IPS-NIHi7 (cell line): ENCODE measurements around the gene CREBBP.
A peak's percentile ranks its signal among the peaks of the same experiment; 100 is the strongest.
"Not testable (repeated sequence)": the region's sequence is repeated elsewhere in the genome, so short reads cannot be mapped to it uniquely, and the experiment has no call there.

Experiments used
- DNase-seq: peaks from one replicate; pipeline ENCODE4 v3.0.0; 2012; ENCODE audit warnings: mixed read lengths; ENCODE audit errors: extremely low spot score

Gene CREBBP

DNA sequence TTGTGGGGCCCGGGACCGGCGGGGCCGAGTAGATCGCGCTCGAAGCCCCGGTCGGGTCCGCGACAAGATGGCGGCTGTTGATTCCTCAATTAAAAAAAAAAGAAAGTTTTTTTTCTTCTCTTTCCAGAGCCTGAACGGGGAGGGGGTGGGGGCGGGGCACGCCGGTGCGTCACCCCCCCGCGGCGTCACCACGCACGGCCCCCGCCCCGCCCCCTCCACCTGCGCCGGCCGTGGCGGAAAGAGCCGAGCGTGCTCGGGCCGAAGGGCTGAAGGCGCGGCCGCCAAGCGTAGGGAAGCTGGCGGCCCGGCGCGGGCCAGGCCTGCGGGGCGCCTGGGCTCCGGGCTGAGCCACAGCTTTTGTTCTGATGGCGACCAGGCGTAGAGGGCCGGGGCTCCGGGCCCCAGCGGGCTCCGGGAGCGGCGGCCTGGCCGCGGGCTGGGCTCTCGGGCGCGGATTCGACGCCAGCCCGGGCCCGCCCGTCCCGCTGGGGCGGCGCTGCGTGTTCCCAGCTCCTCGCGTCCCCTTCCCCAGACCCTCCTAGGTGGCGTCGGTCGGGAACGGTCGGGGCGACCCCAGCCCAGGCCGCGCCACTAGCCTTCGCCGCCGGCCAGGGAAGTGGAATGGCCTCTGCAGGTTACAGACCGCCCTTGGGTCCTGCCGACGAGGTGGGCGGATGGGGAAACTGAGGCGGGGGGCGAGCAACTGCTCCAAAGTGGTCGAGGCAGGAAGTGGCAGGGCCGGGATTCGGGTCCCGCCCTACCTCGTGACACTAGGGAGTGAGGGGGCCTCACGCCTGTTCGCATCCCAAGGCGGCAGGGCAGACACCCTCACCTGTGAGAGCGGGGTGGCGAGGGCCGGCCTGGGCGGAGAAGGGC is at the start of gene CREBBP:
Gene CREBBP (minus strand): TSS at position 91 of the 876 bp plus-strand sequence. CDS start 797 bp downstream, outside the sequence.
- peak; percentile 89 for DNase-seq

DNA sequence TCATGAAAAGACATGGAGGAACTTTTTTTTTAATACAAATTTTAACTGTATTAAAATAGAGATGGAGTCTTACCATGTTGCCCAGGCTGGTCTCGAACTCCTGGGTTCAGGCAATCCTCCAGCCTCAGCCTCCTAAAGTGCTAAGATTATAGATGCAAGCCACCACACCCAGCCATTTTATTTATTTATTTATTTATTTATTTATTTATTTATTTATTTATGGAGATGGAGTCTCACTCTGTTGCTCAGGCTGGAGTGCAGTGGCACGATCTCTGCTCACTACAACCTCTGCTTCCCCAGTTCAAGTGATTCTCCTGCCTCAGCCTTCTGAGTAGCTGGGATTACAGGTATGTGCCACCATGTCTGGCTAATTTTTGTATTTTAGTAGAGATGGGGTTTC is 46.6 kb upstream of the CREBBP start:
- not testable (repeated sequence) for DNase-seq

- no peak for DNase-seq
These were observed 44.2 kb upstream of the CREBBP start for GRCh38 chr16:3924763-3925162.

- DNase-seq: peak; percentile 11
These were observed 41.7 kb upstream of the CREBBP start for GRCh38 chr16:3922241-3922640.

GRCh38 chr16:3920206-3920605 is 39.7 kb upstream of the CREBBP start:
- DNase-seq: no peak

- no peak for DNase-seq
These were observed 38.9 kb upstream of the CREBBP start for GRCh38 chr16:3919413-3919812.

DNA sequence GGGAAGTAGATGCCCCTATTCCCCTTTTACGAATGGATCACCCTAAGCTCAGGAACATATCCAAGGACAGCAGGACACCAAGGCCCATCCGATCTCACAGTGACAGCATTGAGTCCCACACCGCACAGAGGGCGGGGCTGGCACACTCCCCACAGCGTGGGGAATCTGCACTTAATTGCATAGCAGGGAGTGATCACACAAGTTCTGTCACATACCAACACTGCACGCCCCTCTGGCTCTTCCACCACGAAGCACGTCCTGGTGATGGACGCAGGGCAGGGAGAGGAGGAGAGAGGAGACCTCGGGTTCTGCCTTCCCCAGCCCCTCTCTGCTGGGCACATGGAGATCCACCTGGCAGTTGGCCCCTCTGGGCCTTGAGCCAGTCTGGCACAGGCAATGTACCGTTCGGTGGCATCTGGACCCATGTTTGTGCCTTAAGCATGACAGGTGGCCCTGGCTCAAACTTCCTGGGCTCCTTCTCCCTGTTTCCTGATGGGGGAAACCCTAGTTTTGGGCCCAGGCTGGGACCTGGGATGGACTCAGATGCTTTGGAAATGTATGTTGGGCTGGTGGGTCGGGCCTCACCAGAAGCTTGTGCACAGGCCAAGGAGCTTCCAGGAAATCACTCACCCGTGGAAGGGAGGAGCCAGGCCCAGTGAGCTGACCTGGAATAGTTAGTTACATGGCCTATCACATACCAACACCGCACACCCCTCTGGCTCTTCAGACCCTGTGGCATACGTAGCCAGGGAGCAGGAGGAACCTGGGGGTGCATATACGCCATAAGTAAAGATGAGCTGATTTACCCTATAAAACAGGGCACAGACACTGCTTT is 35.1 kb upstream of the CREBBP start:
- no peak for DNase-seq

DNA sequence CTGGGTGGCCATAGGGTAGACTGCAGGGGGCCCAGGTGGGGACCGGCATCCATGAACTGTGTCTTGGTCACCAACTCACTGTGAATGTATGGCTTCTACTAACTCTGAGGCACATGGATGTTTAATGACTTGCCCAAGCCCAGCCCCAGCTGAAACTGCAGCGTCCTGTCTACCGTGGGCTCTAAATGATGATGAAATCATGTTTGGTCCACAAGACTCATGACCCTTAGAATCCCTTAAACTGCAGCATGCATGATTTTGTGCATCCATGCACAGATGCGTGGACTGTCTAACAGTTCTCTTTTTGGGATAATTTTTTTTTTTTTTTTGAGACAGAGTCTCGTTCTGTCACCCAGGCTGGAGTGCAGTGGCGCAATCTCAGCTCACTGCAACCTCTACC is 32.4 kb upstream of the CREBBP start:
- DNase-seq: no peak

- no peak for DNase-seq
These were observed 31.9 kb upstream of the CREBBP start for GRCh38 chr16:3912373-3912772.

GRCh38 chr16:3911741-3912140 is 31.2 kb upstream of the CREBBP start:
- DNase-seq: not testable (repeated sequence)

DNA sequence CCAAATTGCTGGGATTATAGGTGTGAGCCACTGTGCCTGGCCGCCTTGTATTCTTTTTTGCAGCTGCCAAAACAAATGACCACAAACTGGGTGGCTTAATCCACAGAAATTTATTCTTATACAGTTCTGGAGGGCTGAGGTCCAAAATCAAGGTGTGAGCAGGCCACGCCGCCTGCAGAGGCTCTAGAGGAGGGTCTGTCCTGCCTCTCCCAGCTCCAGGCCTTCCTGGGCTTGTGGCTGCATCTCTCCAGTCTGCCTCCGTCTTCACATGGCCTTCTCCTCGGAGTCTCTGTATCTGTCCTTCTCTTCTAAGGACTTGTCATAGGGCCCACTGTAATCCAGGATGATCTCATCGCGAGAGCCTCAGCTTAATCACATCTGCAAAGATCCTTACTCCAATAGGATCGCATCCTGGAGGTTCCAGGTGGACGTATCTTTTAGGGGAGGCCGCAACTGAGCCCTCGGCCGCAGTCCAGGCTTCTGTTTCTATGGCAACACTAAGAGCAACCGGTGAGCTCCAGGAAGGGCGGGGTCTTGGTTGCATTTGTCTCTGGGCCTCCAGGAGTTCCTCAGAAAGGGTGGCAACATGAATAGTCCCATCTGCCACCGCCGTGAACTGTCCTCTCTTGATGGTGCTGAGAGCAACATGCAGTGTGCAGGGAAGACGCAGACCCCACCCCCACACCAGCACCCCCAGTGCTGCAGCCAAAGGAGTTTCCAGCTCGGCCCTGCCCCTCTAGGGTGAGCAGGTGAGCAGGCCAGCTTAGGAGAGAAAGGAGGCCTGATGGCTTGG is 29.5 kb upstream of the CREBBP start:
- peak; percentile 15 for DNase-seq

GRCh38 chr16:3908951-3909437 is 28.5 kb upstream of the CREBBP start:
- DNase-seq: no peak

GRCh38 chr16:3907586-3907985 is 27.1 kb upstream of the CREBBP start:
- DNase-seq: peak; percentile 45

DNA sequence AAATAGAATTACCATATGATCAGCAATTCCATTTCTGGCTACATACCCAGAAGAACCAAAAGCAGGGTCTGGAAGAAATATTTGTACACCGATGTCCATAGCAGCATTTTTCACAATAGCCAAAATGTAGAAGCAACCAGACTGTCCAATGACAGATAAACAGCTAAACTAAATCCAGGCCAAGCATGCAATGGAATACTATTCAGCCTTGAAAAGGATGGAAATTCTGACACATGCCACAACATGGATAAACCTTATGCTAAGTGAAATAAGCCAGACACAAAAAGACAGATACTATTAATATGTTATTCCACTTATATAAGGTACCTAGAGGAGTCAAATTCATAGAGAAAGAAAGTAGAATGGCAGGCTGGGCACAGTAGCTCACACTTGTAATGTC is 25.9 kb upstream of the CREBBP start:
- DNase-seq: no peak

GRCh38 chr16:3904875-3905274 is 24.4 kb upstream of the CREBBP start:
- DNase-seq: no peak

- DNase-seq: no peak
These were observed 9.6 kb upstream of the CREBBP start for GRCh38 chr16:3890091-3890490.

- DNase-seq: no peak
These were observed 8.5 kb upstream of the CREBBP start for GRCh38 chr16:3889059-3889458.

DNA sequence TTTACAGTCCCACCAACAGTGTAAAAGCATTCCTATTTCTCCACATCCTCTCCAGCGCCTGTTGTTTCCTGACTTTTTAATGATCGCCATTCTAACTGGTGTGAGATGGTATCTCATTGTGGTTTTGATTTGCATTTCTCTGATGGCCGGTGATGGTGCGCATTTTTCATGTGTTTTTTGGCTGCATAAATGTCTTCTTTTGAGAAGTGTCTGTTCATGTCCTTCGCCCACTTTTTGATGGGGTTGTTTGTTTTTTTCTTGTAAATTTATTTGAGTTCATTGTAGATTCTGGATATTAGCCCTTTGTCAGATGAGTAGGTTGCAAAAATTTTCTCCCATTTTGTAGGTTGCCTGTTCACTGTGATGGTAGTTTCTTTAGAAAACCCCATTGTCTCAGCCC is 5.5 kb upstream of the CREBBP start:
- DNase-seq: not testable (repeated sequence)

DNA sequence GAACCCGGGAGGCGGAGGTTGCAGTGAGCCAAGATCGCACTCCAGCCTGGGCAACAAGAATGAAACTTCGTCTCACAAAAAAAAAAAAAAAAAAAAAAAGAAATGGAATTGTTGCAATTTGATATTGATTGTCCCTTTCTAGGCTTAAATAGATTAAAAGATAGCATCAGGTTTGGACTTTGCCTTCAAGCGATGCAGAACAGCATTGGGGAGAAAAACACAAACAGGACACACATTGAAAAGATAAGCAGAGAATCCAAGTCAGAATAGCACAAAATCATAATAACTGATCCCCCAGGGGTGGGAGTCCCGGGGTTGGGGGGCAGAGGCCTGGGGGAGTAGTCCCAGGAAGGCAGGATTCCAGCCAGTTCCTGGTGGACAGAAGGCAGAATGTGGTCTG is 3.9 kb upstream of the CREBBP start:
- DNase-seq: no peak

- no peak for DNase-seq
These were observed 2.0 kb upstream of the CREBBP start for GRCh38 chr16:3882531-3882930.

DNA sequence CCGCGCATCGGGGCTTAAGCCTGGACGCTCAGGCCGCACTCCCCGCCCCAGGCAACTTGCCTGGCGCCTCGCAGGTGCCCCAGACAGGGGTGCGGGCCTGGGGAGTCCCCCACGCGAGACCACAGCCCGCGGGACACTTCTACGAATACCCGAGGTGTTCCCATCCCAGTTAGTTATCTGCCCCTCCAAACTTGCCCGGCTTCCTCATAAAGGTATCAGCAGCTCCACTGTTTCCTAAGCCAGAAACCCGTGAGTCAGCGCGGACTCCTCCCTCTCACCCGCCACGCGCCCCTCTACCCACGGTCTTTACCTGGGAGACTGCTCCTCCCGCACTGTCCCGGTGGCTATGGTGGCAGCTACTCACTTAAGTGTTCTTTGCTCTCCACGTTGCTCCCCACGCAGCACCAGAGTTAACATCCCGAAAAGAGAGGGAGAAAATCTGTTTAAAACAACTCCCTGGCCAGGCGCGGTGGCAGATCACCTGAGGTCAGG is 1.0 kb upstream of the CREBBP start:
- DNase-seq: peak; percentile 34
